Activated CD4-positive, alpha-beta memory T cell treated with anti-CD3 and anti-CD28 coated beads, Interleukin-2, amount 10 ng/mL, durations not matched to agents 7 days and 5 days (primary cell): Measurements from ENCODE around the gene COL6A1. TPM values are rescaled to one million over a fixed set of nuclear protein-coding genes. Genes with fewer than 3 reads are reported as not detected.

ENCODE experiments used
- CTCF ChIA-PET: fragments of 350-600 bp; sonication (Branson Sonifier 250); formaldehyde crosslinking; loops from one replicate; lab custom pipeline; 2021; ENCODE audit warnings: antibody characterized with exemption, inconsistent platforms; lab: Charles Lee
- POLR2A ChIA-PET: fragments of 350-600 bp; sonication (Branson Sonifier 250); formaldehyde crosslinking; loops from one replicate; lab custom pipeline; 2021; ENCODE audit warnings: antibody characterized with exemption; lab: Charles Lee
- DNase-seq: peaks from one replicate; pipeline ENCODE4 v3.0.0-alpha.2; 2020
- H3K27ac Mint-ChIP-seq: one replicate; pipeline ENCODE4 v1.8.0; 2021; ENCODE audit warnings: mild to moderate bottlenecking, mixed read lengths
- H3K27me3 Mint-ChIP-seq: one replicate; pipeline ENCODE4 v1.8.0; 2021; ENCODE audit warnings: mixed read lengths
- H3K36me3 Mint-ChIP-seq: one replicate; pipeline ENCODE4 v1.8.0; 2021; ENCODE audit warnings: low read depth, mixed read lengths
- H3K4me1 Mint-ChIP-seq: one replicate; pipeline ENCODE4 v1.8.0; 2021; ENCODE audit warnings: mixed read lengths
- H3K4me3 Mint-ChIP-seq: one replicate; pipeline ENCODE4 v1.8.0; 2021; ENCODE audit warnings: mild to moderate bottlenecking, mixed read lengths
- H3K9me3 Mint-ChIP-seq: one replicate; pipeline ENCODE4 v1.8.0; 2021; ENCODE audit warnings: mixed read lengths
- total RNA-seq, 2 experiments: library from RNA; stranded (reverse); gene quantifications; one replicate each; pipeline ENCODE4 v1.2.3, GENCODE V29; 2021

Gene COL6A1
- total RNA-seq, 2 experiments from 2014 or later: 0.08 to 0.33 TPM

DNA sequence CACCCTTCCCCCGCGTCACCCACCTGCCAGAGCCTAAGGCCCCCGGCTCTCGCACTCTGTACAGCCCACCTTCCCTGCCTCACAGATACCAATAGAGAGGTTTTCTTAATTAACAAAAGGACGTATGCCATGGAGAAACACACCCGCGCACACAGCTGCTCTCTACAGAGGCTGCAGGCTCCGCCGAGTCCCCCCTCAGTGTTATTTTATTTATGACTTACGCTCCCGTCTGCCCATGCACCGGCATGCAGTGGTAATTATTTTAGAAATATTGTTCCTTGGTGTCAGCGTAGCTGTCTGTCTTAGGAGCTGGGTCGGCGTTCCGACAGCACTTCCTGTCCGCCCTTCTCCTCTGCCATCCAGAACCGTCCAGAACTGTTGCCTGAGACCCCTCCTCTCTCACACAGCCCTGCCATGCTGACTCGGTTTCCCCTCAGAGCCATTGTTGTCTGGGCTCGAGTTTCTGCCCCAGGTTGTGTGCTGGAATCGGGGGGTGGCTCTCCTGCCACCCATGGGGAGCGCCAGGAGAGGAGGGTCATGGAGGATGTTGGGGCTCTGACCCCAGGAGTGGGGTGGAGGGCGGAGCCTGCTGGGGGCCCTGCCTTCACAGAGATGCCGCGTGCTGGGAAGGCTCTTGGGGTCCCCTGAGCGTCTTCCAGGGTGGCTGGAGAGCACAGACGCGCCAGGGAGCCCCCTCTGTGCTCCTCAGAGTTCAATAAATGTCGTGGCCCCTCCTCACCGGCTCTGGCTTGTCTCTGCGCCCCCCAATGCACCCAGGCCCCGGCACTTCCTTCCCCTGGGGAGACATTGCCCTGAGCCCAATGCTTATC, 39.6 kb upstream of the COL6A1 start:
- H3K9me3 Mint-ChIP-seq: no peaks in the 10 kb centered on the region
- CTCF ChIA-PET: no interaction called here

DNA sequence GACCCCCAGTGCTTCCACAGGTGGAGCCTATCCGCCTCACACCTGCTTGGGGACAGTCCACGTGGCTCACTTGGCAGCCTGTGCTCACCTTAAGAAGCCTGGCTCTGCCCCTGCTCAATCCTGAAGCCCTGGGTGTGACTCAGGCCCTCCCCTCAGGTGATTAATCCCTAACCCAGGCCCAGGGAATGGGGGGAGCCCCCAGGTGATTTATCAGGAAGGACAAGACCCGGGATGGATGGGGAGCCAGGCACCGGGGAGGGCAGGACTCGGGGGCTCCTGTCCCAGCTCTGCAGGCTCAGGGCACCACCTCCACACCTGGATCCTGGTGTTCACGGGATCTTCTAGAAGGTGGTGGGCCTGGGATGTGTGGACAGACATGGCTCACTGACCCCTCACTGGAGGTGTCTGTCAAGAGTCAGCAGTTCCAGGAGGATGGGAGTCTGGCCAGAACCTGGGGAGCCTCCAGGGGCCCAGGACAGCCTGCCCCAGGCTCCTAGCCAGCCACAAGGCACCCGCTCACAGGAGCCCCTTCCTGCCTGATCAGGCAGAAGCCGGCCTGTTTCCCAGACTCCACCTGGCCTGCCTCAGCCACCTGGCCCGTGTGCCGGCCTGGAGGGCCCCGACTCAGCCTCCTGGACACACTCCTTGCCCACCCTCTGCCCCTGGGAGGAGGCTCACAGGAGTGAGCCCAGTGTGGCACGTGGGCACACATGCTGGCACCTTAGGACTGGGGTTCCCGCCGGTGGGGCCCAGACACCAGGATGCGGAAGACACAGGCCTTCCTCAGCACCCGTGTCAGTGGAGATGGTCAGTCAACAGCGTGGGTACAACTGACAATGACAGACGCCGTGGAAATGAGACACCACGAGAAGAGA, 38.6 kb upstream of the COL6A1 start:
- Mint-ChIP-seq H3K4me1 (no peaks in the 10 kb centered on the region), H3K27me3 (no peaks in the 10 kb centered on the region), H3K9me3 (no peaks in the 10 kb centered on the region), H3K36me3 (no peaks in the 10 kb centered on the region), H3K27ac (no peak overlapping the region), H3K4me3 (no peak overlapping the region)
- ChIA-PET CTCF (no interaction called here), POLR2A (no interaction called here)
- DNase-seq: no peak

More for the DNA sequence above, 39.6 kb upstream of the COL6A1 start:
- POLR2A ChIA-PET: no interaction called here
- no peaks in the 10 kb centered on the region for H3K27me3 Mint-ChIP-seq
- no peaks in the 10 kb centered on the region for H3K36me3 Mint-ChIP-seq
- H3K27ac Mint-ChIP-seq: no peak overlapping the region
- no peak overlapping the region for H3K4me3 Mint-ChIP-seq
- no peaks in the 10 kb centered on the region for H3K4me1 Mint-ChIP-seq
- no peak for DNase-seq

DNA sequence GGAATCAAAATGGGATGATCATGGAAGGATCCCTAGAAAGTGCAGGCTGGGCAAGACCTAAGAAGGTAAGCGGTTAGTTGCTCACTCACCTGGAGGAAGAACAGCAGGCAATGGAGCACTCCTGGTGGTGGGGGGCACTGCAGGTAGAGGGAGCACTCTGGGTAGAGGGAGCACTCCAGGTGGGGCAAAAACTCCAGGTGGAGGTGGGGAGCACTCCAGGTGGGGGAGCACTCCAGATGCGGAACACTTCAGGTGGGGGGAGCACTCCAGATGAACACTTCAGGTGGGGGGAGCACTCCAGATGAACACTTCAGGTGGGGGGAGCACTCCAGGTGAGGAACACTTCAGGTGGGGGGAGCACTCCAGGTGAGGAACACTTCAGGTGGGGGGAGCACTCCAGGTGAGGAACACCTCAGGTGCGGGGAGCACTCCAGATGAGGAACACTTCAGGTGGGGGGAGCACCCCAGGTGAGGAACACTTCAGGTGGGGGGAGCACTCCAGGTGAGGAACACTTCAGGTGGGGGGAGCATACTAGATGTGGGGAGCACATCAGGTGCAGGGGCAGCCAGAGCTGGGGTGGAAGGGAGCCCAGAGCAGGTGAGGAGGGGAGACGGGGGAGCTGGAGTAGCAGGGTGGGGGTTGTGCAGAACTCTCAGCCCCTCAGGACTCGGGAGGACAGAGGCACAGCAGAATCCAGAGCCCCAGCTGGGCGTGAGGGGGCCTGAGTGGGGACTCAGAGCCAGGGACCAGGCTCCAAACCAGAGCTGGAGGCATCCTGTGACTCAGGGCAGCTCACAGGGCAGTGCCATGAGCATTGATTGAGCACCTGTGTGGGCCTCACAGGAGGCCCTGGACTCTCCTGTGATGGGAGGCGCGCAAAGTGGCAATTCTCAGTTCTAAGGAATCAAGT, 37.7 kb upstream of the COL6A1 start:
- no peaks in the 10 kb centered on the region for H3K9me3 Mint-ChIP-seq
- no peaks in the 10 kb centered on the region for H3K36me3 Mint-ChIP-seq
- no peaks in the 10 kb centered on the region for H3K27me3 Mint-ChIP-seq
- H3K27ac Mint-ChIP-seq: no peak overlapping the region
- ChIA-PET CTCF (no interaction called here), POLR2A (no interaction called here)
- no peaks in the 10 kb centered on the region for H3K4me1 Mint-ChIP-seq
- DNase-seq: no peak
- no peak overlapping the region for H3K4me3 Mint-ChIP-seq

DNA sequence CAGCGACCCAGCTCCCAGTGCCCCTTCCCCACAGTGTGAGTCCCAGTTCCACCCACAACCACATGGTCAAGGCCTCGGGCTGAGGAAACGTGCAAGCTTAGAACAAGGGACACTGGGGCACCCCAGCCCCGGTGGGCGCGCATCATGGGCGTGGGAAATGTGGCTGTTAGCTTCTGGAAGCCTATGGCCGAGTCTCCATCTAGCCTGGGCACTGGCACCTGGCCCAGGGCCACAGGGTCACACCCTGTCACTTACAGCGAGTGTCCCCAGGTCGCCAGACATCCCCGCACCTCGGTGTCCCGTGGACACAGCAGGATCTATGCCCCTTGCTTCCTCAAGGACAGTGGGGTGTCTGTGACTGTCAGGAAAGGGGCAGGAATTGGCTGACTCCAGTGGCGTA, 37.0 kb upstream of the COL6A1 start:
- ChIA-PET CTCF (no interaction called here), POLR2A (no interaction called here)
- H3K9me3 Mint-ChIP-seq: no peaks in the 10 kb centered on the region
- H3K4me1 Mint-ChIP-seq: no peaks in the 10 kb centered on the region
- no peak overlapping the region for H3K27ac Mint-ChIP-seq
- no peak for DNase-seq
- H3K36me3 Mint-ChIP-seq: no peaks in the 10 kb centered on the region
- H3K27me3 Mint-ChIP-seq: no peaks in the 10 kb centered on the region
- no peak overlapping the region for H3K4me3 Mint-ChIP-seq

DNA sequence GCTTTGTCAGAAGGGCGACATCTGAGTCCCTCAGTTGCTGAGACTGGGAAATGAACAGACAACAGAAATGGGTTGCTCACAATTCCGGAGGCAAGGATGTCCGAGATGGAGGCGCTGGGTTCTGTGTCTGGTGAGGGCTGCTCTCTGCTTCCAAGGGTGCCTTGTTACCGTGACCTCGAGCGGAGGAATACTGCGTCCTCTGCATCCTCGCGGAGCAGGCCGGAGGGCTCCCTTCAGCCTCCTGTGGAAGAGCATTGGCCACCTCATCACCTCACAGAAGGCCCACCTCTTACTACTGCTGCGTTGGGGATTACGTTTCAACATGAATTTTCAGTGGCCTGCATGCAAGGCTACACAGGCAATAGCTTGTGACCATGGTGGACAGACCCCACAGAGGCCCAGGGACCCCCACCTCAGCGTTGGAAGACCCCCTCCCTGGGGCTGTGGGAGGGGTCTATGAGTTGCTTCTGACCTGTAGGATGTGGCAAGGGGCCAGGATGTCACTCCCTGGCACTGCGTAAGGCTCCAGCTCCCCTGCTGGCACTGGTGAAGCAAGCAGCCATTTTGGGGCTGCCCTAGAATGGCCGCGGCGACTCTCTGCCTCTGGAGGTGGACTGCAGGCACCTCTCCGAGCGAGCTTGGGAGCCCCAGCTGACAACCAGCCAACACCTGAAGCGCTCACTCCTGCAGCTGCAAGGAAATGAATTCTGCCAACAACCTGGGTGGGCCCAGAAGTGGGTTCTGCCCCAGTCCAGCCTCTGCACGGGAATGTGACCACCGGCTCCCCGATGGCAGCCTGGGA, 36.3 kb upstream of the COL6A1 start:
- CTCF ChIA-PET: no interaction called here
- Mint-ChIP-seq H3K36me3 (no peaks in the 10 kb centered on the region), H3K27me3 (no peaks in the 10 kb centered on the region), H3K4me3 (no peak overlapping the region), H3K27ac (no peak overlapping the region), H3K9me3 (no peaks in the 10 kb centered on the region), H3K4me1 (no peaks in the 10 kb centered on the region)
- no peak for DNase-seq
- POLR2A ChIA-PET: no interaction called here

DNA sequence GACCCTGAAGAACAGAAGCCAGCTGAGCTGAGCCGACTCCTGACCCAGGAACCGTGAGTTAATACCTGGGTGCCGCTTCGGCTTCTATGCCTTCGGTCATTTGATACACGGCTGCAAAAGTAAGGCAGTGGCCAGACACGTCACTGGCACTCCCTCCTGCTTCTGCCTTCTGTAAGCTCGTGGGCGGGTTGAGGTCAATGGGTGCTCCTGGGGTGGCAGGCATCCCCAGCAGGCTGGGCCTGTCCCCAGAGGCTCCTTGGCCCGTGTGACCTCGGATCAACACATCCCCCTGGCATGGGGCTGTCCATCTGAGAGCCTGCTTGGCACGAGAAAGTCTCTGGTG, 35.7 kb upstream of the COL6A1 start:
- H3K4me1 Mint-ChIP-seq: no peaks in the 10 kb centered on the region
- ChIA-PET CTCF (no interaction called here), POLR2A (no interaction called here)
- H3K36me3 Mint-ChIP-seq: no peaks in the 10 kb centered on the region
- no peak for DNase-seq
- no peak overlapping the region for H3K4me3 Mint-ChIP-seq
- no peak overlapping the region for H3K27ac Mint-ChIP-seq
- no peaks in the 10 kb centered on the region for H3K27me3 Mint-ChIP-seq
- no peaks in the 10 kb centered on the region for H3K9me3 Mint-ChIP-seq

DNA sequence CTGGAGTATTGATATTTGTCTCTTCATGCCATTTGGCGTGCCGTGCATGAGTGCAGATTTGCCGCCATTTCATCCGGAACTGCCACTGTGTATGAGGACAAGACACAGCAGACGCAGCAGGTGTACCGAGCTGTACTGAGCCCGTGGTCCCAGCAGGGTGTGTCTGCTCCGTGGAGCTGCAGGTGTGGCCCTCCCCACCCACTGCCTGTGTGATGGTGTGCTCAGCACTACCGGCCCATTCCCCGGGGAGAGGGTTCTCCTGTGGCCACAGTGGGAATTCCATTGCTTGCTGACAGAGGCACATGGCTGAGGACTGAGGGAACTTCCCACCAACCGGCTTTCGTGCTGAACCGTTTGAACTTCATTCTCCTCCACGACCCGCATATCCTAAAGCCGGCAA, 34.3 kb upstream of the COL6A1 start:
- Mint-ChIP-seq H3K4me3 (no peak overlapping the region), H3K27ac (no peak overlapping the region), H3K36me3 (no peaks in the 10 kb centered on the region), H3K27me3 (no peaks in the 10 kb centered on the region), H3K9me3 (no peaks in the 10 kb centered on the region), H3K4me1 (no peaks in the 10 kb centered on the region)
- POLR2A ChIA-PET: no interaction called here
- DNase-seq: no peak
- CTCF ChIA-PET: no interaction called here

DNA sequence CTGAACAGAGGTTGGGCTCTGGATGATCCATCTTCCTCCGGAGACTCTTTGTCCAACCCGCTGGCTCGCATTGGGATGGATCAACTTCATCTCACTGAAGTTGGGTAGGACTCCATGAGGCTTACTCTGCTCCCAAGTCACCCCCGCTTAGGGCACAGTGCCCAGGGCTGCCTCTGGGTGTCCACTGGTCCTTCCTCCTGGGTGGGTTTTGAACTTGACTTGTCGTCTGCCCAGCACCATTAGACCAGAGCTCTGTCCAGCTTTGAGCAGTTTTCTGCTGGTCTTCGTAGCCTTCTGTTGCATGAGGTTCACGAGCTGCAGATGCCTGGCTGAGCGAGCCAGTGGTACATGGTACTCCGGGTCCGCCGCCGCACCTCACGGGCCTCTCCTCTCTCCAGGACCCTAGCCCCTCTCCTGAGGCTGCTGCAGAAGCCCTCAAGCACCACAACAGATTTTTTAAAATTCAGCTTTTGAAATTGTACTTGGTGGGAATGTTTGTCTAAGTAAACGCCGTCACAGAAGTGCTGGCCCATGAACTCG, 33.8 kb upstream of the COL6A1 start:
- Mint-ChIP-seq H3K9me3 (no peaks in the 10 kb centered on the region), H3K4me1 (no peaks in the 10 kb centered on the region), H3K27ac (no peak overlapping the region), H3K27me3 (no peaks in the 10 kb centered on the region), H3K4me3 (no peak overlapping the region), H3K36me3 (no peaks in the 10 kb centered on the region)
- POLR2A ChIA-PET: no interaction called here
- CTCF ChIA-PET: no interaction called here
- DNase-seq: no peak

DNA sequence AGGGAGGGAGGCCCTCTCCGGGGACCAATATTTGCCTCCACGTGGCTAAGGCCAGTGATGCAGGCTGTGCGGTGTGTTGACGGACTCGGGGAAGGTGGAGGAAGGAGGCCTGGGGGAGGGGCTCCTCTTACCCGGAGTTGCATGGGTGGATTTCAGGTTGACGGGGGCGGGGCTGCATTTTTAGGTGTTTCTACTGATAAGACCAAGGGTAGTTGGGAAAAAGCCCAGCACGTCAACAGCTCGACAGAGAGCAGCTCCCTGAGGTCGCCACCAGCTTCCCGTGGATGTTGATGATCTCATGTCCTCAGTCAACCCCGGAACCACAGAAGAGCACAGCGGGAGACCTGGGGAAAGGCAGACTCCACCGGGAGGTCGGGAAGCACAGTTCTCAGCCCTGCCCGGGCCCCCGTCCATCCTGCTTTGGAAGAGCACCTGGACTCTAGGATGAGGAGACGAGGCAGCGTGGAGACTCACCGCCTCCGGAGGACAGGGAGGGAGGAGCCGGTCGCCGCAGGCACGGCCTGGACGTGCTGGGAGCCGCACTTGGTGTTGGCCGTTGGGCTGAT, 32.9 kb upstream of the COL6A1 start:
- ChIA-PET POLR2A (no interaction called here), CTCF (no interaction called here)
- no peak overlapping the region for H3K4me3 Mint-ChIP-seq

DNA sequence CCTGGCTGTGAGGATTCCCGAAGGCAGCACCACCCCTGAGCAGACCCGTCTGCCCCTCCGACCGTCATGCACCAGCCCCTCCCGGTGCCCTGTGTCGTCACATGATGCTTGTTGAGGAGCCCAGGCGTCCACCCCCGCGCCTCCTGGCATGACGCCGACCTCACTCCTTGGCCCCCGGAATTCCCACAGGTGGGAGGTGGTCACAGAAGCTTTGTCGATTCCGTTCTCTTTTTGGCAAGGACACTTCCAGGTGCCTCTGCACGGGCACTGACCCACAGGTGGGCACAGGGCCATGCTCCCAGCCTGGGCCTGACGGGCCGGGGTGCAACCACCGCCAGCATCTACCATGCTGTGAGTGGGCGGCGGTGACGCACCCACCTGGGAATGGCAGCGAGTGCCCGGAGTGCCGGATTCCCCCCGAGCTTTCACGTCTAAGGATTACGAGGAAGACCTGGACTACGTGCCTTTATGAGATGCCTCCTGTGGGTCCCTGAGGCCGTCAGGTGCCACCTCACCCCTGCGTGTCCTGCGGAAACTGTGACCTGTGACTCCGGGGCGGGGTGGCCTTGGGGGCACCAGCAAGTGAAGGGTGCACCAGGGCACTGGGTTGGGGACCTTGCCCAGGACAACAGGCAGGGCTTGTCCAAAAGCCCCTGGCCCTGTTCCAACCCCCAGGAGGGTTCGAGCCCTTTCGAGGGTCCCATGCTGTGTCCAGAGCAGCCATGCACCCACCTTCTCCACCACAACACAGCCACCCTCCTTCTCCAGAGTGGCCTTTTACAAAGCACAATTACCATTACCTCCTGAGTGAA, 31.4 kb upstream of the COL6A1 start:
- H3K27me3 Mint-ChIP-seq: peaks cover 2% of the 10 kb centered on the region
- H3K36me3 Mint-ChIP-seq: no peaks in the 10 kb centered on the region
- POLR2A ChIA-PET: no interaction called here
- H3K4me1 Mint-ChIP-seq: no peaks in the 10 kb centered on the region
- no peak overlapping the region for H3K4me3 Mint-ChIP-seq
- no peaks in the 10 kb centered on the region for H3K9me3 Mint-ChIP-seq
- CTCF ChIA-PET: no interaction called here
- no peak for DNase-seq
- no peak overlapping the region for H3K27ac Mint-ChIP-seq

More for the DNA sequence above, 32.9 kb upstream of the COL6A1 start:
- Mint-ChIP-seq H3K27me3 (no peaks in the 10 kb centered on the region), H3K27ac (no peak overlapping the region), H3K9me3 (no peaks in the 10 kb centered on the region), H3K4me1 (no peaks in the 10 kb centered on the region), H3K36me3 (no peaks in the 10 kb centered on the region)
- no peak for DNase-seq

DNA sequence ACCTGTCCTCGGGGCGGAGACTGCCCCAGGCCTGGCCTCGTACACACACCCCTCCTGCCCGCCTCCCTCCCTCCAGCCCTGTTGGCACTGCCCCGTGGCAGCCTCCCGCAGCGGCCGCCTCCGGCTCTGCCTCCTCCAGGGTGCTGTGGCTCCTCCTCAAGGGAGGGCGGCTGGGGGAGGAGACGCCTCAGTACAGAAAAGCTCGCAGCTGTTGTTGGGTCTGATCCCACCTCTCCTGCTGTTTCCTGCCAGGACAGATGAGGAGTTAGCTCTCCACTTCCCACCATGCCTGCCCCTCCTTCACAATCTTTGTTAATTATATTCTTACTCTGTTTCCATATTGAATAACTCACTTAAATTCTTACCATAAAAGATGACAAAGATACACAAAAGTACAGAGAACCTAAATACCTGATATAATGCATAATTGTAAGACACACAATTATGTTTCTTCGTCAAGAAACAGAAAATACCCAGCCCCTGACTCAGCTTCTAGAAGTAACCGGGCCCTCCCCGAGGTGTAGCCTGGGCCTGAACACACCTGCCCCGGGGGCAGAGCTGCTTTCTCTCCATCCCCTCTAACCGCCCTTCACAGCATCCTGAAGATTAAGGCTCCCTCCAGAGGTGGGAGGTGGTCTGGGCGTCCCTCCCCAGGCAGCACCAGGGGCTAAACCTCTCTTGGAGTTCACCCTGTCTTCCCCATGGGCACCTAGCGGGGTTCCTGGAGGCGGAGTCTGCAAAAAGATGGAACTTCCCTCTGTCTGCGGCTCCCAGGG, 30.6 kb upstream of the COL6A1 start:
- Mint-ChIP-seq H3K36me3 (no peaks in the 10 kb centered on the region), H3K9me3 (no peaks in the 10 kb centered on the region), H3K27me3 (peaks cover 4% of the 10 kb centered on the region), H3K4me3 (no peak overlapping the region), H3K4me1 (no peaks in the 10 kb centered on the region), H3K27ac (no peak overlapping the region)
- DNase-seq: no peak
- POLR2A ChIA-PET: no interaction called here
- CTCF ChIA-PET: no interaction called here
